Head of caudate nucleus (tissue), 42 donors: Measurements from ENCODE around the gene FIGNL1.

Experiments
- DNase-seq, 42 donors: peaks; one replicate each; pipeline versions ENCODE4 v3.0.0 to v3.0.0-alpha.2; 2020 to 2021; ENCODE audit warnings: mixed read lengths in 7 of 42
- intact Hi-C: fragments of 100-400 bp; cut with DNase I; formaldehyde crosslinking; loops from one replicate; pipeline ENCODE4 v1.15.0; 2022

FIGNL1 gene

DNA sequence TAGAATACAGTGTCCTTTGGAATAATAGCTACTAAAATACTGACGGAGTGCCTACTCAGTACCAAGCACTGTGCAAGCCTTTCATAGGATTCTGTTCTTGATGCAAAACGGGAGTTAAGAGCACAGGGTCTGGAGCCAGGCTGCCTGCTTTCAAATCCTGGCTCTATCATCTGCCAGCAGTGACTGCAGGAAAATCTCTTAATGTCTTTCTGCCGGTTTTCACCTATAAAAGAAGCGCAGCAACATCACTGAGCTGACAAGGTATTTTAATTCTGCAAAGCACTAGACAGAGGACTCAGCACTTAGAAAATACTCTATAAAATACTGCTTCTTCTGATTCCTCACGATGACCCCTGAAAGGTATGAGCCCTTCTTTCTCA lies 659 bp downstream of the FIGNL1 start:
- no peak for DNase-seq
- intact Hi-C loops = no loop called here

DNA sequence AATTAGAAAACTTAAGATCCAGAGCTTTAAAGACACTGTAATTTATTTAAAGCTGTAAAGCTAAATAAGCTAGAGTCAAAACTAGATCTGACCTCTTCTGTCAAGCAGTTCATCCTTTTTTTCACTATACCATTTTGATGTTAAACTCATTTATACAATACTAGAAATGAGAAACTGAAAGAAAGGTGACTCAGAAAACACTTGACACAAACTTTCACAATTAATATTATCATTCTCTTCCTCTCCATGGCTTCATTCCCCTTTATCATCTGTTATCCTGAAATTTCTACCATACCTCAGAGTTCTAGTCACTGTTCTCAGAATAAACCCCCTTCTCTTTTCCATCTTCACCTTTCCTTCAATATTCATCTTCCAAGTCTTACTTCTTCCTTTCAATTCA lies 1.3 kb downstream of the FIGNL1 start:
- intact Hi-C loops = no loop called here

DNA sequence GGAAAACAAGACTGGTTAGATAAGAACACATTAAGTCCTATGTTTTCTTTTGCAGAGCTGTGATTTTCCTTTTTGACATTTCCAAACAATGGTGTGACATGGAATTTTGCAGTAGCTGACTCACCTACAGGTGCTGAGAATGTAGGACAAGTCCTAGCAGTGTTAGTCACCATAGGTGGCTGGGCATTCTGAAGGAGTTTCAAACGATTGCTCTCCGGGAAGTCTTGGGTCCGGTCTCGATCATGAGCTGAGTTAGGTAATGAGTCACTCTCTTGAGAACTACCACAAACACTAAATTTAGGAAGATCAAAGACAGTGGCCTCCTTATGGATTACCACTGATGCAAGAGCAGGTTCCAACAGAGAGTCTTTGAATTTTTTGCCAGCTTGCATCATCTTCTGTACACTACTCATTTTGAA lies 3.6 kb downstream of the FIGNL1 start:
- intact Hi-C loops = no loop called here
- no peak for DNase-seq

More for the DNA sequence above, 1.3 kb downstream of the FIGNL1 start:
- DNase-seq = no peak

DNA sequence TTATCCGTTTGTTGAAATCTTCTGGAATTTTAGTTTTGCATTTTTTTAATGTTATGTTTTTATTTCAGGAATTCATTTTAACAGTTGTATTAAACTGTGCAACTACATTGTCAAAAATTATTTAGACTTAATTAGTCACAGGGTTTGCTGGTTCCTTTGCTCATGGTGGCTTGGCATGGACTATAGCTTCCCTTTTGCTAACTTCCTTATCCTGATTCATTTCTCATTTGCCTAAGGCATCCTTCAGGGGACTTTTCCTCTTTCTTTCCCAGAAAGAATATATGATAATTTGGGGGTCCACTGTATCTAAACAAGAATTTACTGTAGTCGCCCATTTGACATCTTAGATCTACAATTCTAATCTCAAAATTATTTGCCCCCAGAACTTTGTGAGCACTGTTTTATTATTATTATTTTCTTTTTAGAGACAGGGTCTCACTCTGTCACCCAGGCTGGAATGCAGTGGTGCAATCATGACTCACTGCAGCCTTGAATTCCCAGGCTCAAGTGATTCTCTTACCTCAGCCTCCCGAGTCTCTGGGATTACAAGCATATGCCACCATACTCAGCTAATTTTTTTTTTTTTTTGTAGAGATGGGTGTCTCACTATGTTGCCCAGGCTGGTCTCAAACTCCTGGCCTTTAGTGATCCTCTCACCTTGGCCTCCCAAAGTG lies 13.9 kb downstream of the FIGNL1 start:
- DNase-seq = no peak
- intact Hi-C loops = no loop called here

DNA sequence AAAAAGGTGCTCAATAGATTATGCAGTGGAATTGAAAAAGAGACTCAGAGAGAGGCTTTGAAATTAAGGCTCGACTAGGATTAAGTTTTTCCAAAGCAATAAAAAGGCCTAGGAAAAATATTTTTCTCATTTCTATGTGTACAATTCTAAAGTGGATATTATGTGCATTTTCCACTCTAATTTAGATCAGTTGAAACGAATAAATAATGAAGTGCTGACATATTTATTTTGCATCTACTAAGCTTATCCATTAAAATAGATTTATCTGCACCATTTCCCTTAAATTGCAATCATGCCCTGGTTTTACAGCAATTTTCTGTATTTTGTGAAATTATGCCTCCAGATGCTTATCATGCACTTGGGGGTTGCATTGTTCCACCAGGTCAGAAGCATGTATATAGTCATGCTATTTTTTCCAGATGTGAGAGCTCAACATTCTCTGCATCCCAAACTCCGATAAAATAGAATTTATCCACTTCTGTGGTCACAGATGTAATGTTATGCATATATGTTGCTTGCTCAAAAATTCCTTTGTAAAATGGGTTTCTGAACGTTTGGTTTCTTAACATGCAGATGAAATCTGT lies 18.3 kb downstream of the FIGNL1 start:
- no peak for DNase-seq
- intact Hi-C loops = no loop called here

DNA sequence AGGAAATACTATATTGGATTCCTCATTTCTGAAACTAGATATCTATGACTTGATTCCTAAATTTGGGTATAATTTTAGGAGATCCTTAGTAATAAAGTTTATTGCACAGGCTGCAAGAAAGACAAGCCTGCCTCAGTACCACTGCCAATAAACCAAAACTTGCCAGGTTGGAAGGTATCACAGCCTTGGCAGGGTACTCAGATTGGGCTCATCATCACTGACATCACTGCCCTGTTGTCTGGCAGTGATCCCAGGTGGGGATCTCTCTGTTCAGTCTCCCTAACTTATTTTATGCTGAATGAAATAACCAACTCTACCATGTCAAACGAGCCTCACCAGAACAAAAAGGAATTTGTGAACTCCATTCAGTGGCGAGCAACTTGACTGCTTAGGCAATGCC lies 18.8 kb downstream of the FIGNL1 start:
- intact Hi-C loops = no loop called here

DNA sequence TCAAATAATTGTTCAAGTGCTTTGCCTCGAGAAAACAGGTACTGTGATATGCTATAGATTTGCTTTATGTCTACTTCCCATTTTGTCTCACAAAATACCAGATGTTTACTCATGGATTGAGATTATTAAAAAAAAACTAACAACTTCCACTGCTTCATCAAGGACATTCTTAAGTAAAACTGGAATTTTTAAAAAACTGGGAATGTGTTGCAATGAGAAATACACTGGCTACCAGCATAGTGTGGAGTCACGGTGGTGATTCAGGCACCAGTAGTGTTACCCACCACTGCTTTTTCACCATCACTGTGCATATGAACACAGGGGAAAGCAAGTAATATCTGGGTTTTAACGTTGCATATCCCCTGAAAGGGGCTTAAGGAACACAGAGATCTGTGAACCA lies 21.2 kb downstream of the FIGNL1 start:
- intact Hi-C loops = no loop called here
- no peak for DNase-seq

More for the DNA sequence above, 18.8 kb downstream of the FIGNL1 start:
- no peak for DNase-seq

DNA sequence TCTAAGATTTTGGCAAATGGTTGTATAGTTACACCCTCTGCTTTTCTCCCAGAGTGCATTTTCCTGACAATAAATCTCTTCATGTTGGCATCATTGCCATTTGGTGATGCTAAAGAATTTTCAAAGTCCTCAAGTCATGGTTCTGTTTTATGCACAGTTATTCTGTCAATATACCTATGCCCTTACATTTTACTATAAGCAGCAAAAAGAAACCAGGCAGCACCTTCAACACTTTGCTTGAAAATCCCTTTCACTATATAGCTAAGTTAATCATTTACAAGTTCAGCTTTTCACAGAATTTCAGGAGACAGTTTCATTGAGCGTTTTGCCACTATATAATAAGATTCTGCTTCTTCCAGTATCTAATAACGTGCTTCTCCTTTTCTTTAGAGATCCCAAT lies 22.6 kb downstream of the FIGNL1 start:
- DNase-seq = no peak
- intact Hi-C loops = no loop called here

DNA sequence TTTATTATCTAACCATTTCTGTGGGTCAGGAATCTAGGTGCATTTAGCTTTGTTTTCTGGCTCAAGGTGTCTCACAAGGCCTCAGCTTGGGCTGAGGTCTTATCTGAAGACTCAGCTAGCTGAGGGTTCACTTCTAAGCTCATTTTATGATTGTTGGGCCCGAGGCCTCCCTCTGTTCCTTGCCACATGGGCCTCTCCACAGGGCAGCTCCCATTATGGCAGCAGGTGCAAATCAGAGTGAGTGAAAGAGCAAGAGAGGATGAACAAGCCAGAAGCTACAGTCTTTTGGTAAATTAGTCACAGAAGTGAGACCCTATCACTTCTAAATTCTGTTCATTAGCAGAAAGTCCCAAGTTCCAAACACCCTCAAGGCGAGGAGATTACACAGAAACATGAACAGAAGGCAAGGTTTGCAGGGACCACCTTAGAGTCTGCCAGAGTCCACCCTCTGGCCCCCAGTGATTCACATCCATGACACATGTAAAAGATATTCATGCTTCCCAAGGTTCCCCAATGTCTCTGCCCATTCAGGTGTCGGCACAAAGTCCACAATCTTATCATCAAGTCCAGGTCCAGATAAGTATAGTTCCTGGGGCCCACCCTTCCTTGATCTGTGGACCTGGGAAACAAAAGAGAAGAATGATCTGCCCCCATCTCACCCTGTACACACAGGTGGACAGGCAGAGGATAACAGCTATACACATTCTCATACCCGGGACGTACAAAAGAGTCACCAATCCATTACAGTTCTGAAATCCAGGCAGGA lies 23.7 kb downstream of the FIGNL1 start:
- intact Hi-C loops = no loop called here
- no peak for DNase-seq

DNA sequence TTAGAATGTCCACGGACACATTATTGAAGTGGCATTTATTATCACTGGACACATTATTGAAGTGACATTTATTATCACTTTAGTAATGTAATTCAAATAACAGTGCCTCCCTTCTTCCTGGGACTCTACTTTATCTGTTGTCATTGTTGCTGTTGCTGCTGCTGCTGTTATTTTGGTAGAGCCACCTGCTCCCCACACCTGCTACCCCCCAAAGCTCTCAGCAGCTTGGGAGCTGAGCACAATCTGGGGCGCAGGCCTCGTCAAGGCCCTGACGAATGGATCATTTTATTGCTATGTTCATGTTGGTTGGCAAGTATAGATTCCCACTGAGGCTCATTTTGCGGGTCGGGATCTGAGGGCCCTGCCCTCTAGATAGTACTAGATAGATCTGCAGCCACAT lies 24.8 kb downstream of the FIGNL1 start:
- intact Hi-C loops = no loop called here
- DNase-seq = no peak

DNA sequence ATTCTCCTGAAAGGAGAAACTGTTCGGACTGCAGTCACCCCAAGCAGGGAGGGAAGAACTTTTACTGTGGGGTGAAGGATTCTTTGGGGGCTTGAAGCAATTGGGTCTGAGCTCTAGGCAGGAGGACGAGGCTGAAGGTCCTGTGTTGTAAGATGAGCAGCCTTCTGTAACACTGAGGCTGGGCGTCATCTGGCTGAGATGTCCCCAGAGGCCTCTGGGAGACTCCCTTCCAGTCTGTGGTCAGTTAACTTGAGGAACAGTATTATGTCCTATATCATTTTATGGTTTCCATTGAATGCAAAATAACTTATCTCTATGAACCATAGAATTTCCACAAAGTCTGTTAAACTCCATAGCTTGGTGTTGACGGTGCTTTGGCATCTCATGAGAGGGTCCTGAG lies 26.3 kb downstream of the FIGNL1 start:
- intact Hi-C loops = no loop called here
- DNase-seq = no peak

DNA sequence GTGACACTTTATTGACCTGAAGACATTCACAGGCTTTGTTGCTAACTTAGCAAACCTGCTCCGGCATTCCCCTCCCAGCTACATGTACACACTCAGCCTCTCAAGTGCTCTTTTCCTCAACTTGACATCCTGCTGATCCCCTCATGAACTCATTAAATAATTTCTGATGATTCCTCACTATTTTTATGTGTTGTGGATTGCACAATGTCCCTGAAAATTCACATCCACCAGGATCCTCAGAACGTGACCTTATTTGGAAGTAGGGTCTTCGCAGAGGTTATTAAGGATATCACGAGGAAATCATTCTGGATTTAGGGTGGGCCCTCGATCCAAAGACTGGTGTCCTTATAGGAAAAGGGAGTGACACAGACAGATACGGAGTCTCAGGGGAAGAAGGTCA lies 27.3 kb downstream of the FIGNL1 start:
- DNase-seq = no peak
- intact Hi-C loops = no loop called here

DNA sequence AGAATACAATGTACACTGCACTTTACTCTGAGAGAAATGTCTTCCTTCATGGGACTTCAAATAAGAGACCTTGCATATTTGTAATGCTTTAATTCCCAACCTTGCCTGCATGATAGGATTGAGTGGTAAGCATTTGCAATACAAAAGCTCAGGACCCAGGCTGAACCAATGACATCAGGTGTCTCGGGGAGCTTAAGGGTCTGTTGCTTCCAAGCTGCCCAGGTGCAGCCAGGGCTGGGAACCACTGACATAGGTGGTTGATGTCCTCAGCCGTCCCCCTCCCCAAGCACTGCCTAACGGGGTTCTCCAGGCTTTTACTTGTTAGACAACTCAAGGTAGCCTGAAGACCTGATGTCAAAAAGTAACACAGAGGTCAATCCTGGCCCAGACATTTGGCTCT lies 29.1 kb downstream of the FIGNL1 start:
- DNase-seq = no peak
- intact Hi-C loops = no loop called here

DNA sequence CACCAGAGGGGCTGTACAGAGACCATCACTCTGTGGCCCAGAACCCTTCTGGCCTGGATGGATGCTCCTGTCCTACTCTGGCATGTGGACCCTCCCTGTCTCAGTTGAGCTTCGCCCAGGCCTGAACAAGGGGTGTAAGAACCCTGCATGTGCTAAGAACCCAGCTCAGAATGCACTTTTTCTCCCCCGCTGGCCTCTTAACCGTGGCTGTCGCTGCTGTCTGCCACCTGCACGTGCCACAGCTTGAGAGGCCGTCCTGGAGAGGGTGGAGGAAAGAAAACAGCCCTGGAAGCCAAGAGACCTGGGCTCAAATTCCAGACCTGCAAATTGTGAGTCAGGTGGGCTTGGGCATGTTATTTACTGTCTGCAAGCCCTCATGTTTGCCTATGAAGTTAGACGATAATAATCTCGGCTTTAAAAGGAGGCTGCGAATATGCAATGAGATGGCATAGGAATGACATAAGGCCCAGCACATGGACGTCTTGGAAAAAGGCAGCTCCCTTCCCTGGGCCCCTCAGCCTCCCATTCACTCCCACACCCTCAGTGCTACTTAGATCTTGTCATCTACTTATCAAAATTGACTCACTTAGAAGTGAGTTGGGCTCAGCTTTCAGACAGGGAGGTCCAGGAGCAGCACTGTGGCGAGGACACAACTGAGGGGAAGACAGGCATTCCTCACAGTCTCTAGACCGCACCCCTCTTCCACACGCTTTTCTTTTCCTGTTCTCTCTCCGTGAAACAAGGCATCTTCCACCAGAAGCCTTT lies 31.4 kb downstream of the FIGNL1 start:
- no peak for DNase-seq
- intact Hi-C loops = no loop called here

DNA sequence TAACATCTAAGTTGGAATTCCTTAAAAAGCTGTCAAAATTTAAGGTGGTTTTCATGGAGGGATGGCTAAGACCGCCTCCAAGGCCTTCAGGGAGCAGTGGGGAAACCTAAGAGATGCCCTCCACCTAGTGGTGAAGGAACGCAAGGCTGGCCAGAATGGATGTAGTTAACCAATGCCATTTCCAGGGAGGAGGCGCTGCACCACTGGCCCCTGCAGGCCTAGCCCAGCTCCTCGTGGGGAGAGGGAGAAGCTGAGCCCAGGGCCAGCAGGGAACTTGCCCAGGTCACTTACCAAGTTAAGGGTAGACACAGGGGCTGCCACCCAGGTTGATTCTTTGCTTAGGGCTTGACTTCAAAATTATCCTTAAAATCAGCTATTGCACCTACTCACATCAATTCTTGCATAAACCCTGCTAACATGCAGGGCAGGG lies 32.0 kb downstream of the FIGNL1 start:
- intact Hi-C loops = no loop called here
- DNase-seq = peak; percentile 35 to 86 (median 71)

DNA sequence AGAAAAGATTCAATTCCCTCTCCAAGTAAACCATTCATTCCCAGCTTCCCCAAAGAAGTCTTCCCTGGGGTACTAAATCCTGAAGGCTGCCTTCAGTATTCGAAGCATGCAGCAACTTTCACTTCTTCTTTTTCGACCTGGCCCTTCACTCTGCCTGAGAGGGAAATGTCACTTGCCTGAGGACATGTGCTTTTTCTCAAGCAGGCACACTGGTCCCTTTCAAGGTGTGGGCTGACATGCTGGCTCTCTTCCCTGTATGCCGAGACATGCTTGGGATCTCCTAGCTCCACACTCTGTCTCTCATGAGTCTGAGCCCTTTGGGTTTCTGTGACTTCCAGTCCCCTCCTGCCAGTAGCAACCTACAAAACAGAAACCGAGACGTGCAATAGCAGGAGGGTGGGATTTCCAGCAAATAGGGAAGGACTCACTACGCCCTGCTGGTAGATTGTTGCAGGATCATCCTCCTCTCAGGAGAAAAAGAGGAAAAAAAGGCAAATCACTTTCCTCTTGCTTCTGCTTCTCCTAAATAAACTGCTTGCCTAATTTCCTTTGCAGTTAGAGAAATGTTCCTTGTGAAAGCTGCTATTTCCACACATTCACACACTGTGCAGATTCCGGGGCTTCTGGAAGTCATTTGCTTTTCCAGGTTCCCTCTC lies 33.5 kb downstream of the FIGNL1 start:
- peak in 7 of 42 donors; percentile 8 to 30 (median 15) for DNase-seq
- intact Hi-C loops = no loop called here

DNA sequence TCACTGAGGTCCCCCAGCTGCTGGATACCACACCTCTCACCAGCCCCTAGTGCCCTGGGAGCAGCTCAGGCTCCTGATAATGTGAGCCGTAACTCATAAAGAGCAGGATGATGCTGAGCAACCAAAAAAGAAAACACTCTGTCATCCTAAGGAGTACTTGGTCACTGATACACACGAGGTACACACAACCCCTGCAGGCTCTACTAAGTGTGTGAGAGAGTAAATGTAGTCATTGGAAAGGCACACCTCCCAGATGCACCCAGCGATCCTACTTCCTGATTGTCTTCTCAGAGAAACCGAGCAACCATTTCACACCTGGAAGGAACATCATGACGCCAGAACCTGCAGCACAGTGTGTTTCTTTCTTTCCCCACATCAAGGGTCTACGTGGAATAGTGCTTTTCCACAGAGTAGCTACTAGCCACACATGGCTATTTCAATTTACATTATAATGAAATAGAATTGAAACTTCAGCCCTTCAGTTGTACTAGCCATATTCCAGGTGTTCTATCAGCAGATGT lies 34.2 kb downstream of the FIGNL1 start:
- intact Hi-C loops = no loop called here
- DNase-seq = no peak

DNA sequence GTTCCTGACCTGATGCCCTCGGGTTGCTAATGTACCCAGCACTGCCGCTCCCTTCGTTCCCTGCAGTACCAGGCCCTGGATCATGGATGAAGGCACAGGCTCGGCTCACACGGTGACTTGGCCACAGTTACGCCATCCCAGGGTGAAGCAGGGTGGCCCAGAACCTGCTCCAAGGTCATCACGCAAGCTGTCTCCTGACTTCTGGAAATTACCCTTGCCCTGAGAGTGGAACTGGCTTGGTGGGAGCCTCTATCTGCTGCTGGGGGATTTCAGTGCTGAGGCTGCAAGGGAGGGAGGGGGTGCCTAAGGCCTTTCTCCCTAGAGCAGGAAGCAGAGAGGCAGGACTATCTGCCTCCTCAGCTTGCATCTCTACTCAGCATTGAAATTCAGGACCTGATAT lies 36.6 kb downstream of the FIGNL1 start:
- intact Hi-C loops = no loop called here
- DNase-seq = no peak

DNA sequence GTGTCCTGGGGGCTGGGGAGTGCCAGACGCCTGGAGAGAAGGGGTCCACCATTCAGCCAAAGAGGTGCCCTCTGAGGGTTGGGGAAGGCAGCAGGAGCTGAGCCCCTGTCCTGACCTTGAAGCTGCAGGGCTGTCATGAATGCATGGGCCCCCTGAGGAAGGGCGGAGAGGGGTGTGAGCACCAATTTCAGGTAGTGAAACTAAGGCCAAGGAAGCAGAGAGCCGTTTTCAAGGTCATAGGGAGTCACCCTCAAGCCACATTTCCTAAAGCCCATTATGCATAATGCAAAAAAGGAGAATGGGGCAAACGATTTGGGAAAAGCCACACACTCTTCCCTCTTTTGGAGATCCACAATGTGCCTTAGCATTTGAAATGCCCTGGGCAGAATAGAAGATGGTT lies 37.2 kb downstream of the FIGNL1 start:
- no peak for DNase-seq
- intact Hi-C loops = no loop called here
